ENCODE measurements around the gene PSAP.
"Not testable (repeated sequence)": the region's sequence is repeated elsewhere in the genome, so short reads cannot be mapped to it uniquely, and the experiment has no call there.

Gene PSAP

GRCh38 chr10:71873582-71874211 lies 22.6 kb upstream of the PSAP start:
- Histone ChIP-seq H3K27me3 (replicated peaks in 2 of 5; ENCODE audit: control insufficient read depth in 4 of 5, insufficient read depth in 5 of 5, low read length in 4 of 5) (no peaks in the 10 kb centered on the region), H3K9me3 (ENCODE audit: control extremely low read depth in 1 of 5, control insufficient read depth in 4 of 5, insufficient read depth in 2 of 5, low read depth in 1 of 5, low read length in 4 of 5) (no peaks in the 10 kb centered on the region), H3K4me3 (ENCODE audit: control insufficient read depth in 1 of 7, extremely low read depth in 1 of 7, insufficient read depth in 4 of 7, low read depth in 2 of 7, low read length in 6 of 7) (no peak overlapping the region), H3K27ac (ENCODE audit: insufficient read depth in 1 of 2, low read depth in 1 of 2, low read length in 2 of 2, poor library complexity in 1 of 2, severe bottlenecking in 2 of 2) (no peak overlapping the region), H3K36me3 (ENCODE audit: control insufficient read depth in 4 of 4, insufficient read depth in 4 of 4, low read length in 3 of 4) (no peaks in the 10 kb centered on the region), H3K4me1 (ENCODE audit: control extremely low read depth in 1 of 4, control insufficient read depth in 4 of 4, insufficient read depth in 4 of 4, low read length in 3 of 4) (peaks cover under 1 to 10% (median 8%) of the 10 kb centered on the region in 4 experiments)
- CTCF ChIA-PET, result no interaction called here
- DNase-seq, result no peak
- POLR2A ChIA-PET, result no interaction called here
- WGBS (ENCODE audit: insufficient coverage), result 96% methylated on average over 4 of the region's 7 CpGs

GRCh38 chr10:71869601-71870000 lies 18.6 kb upstream of the PSAP start:
- 94% methylated on average over 9 of the region's 32 CpGs for WGBS (ENCODE audit: insufficient coverage)
- DNase-seq; H3K4me3 ChIP-seq (ENCODE audit: control insufficient read depth in 1 of 7, extremely low read depth in 1 of 7, insufficient read depth in 4 of 7, low read depth in 2 of 7, low read length in 6 of 7); H3K27me3 ChIP-seq (replicated peaks in 2 of 5; ENCODE audit: control insufficient read depth in 4 of 5, insufficient read depth in 5 of 5, low read length in 4 of 5); H3K27ac ChIP-seq (ENCODE audit: insufficient read depth in 1 of 2, low read depth in 1 of 2, low read length in 2 of 2, poor library complexity in 1 of 2, severe bottlenecking in 2 of 2); H3K9me3 ChIP-seq (ENCODE audit: control extremely low read depth in 1 of 5, control insufficient read depth in 4 of 5, insufficient read depth in 2 of 5, low read depth in 1 of 5, low read length in 4 of 5); CTCF ChIA-PET; H3K36me3 ChIP-seq (ENCODE audit: control insufficient read depth in 4 of 4, insufficient read depth in 4 of 4, low read length in 3 of 4); POLR2A ChIA-PET: not testable (repeated sequence)
- H3K4me1 ChIP-seq (ENCODE audit: control extremely low read depth in 1 of 4, control insufficient read depth in 4 of 4, insufficient read depth in 4 of 4, low read length in 3 of 4), result peaks cover 0 to 16% (median 11%) of the 10 kb centered on the region in 4 experiments

GRCh38 chr10:71868192-71868697 lies 17.2 kb upstream of the PSAP start:
- peak; percentile 59 to 89 (median 84) for DNase-seq
- Histone ChIP-seq H3K4me1 (ENCODE audit: control extremely low read depth in 1 of 4, control insufficient read depth in 4 of 4, insufficient read depth in 4 of 4, low read length in 3 of 4) (peaks cover 0 to 16% (median 11%) of the 10 kb centered on the region in 4 experiments), H3K9me3 (ENCODE audit: control extremely low read depth in 1 of 5, control insufficient read depth in 4 of 5, insufficient read depth in 2 of 5, low read depth in 1 of 5, low read length in 4 of 5) (no peaks in the 10 kb centered on the region), H3K4me3 (ENCODE audit: control insufficient read depth in 1 of 7, extremely low read depth in 1 of 7, insufficient read depth in 4 of 7, low read depth in 2 of 7, low read length in 6 of 7) (no peak overlapping the region), H3K27ac (ENCODE audit: insufficient read depth in 1 of 2, low read depth in 1 of 2, low read length in 2 of 2, poor library complexity in 1 of 2, severe bottlenecking in 2 of 2) (no peak overlapping the region), H3K27me3 (replicated peaks in 2 of 5; ENCODE audit: control insufficient read depth in 4 of 5, insufficient read depth in 5 of 5, low read length in 4 of 5) (no peaks in the 10 kb centered on the region), H3K36me3 (ENCODE audit: control insufficient read depth in 4 of 4, insufficient read depth in 4 of 4, low read length in 3 of 4) (no peaks in the 10 kb centered on the region)
- POLR2A ChIA-PET, result no interaction called here
- CTCF ChIA-PET, result no interaction called here
- 20% methylated on average over 4 of the region's 5 CpGs for WGBS (ENCODE audit: insufficient coverage)

- Histone ChIP-seq H3K9me3 (ENCODE audit: control extremely low read depth in 1 of 5, control insufficient read depth in 4 of 5, insufficient read depth in 2 of 5, low read depth in 1 of 5, low read length in 4 of 5) (no peaks in the 10 kb centered on the region), H3K27ac (ENCODE audit: insufficient read depth in 1 of 2, low read depth in 1 of 2, low read length in 2 of 2, poor library complexity in 1 of 2, severe bottlenecking in 2 of 2) (no peak overlapping the region), H3K36me3 (ENCODE audit: control insufficient read depth in 4 of 4, insufficient read depth in 4 of 4, low read length in 3 of 4) (no peaks in the 10 kb centered on the region), H3K4me3 (ENCODE audit: control insufficient read depth in 1 of 7, extremely low read depth in 1 of 7, insufficient read depth in 4 of 7, low read depth in 2 of 7, low read length in 6 of 7) (no peak overlapping the region), H3K4me1 (ENCODE audit: control extremely low read depth in 1 of 4, control insufficient read depth in 4 of 4, insufficient read depth in 4 of 4, low read length in 3 of 4) (peaks cover under 1 to 22% (median 19%) of the 10 kb centered on the region in 4 experiments), H3K27me3 (replicated peaks in 2 of 5; ENCODE audit: control insufficient read depth in 4 of 5, insufficient read depth in 5 of 5, low read length in 4 of 5) (no peaks in the 10 kb centered on the region)
- 88% methylated on average over 5 of the region's 7 CpGs for WGBS (ENCODE audit: insufficient coverage)
- ChIA-PET CTCF (interaction anchor here (1.5 kb wide), 1 partner anchor 13 kb away, joined by 3 read pairs; no protein-coding TSS in a partner anchor), POLR2A (no interaction called here)
- no peak for DNase-seq
Observed at GRCh38 chr10:71865561-71866041, 14.6 kb upstream of the PSAP start.

GRCh38 chr10:71864911-71865361 lies 13.9 kb upstream of the PSAP start:
- H3K4me3 ChIP-seq (ENCODE audit: control insufficient read depth in 1 of 7, extremely low read depth in 1 of 7, insufficient read depth in 4 of 7, low read depth in 2 of 7, low read length in 6 of 7), result no peak overlapping the region
- H3K27ac ChIP-seq (ENCODE audit: insufficient read depth in 1 of 2, low read depth in 1 of 2, low read length in 2 of 2, poor library complexity in 1 of 2, severe bottlenecking in 2 of 2), result no peak overlapping the region
- no peaks in the 10 kb centered on the region for H3K9me3 ChIP-seq (ENCODE audit: control extremely low read depth in 1 of 5, control insufficient read depth in 4 of 5, insufficient read depth in 2 of 5, low read depth in 1 of 5, low read length in 4 of 5)
- no peaks in the 10 kb centered on the region for H3K36me3 ChIP-seq (ENCODE audit: control insufficient read depth in 4 of 4, insufficient read depth in 4 of 4, low read length in 3 of 4)
- no peaks in the 10 kb centered on the region for H3K27me3 ChIP-seq (replicated peaks in 2 of 5; ENCODE audit: control insufficient read depth in 4 of 5, insufficient read depth in 5 of 5, low read length in 4 of 5)
- WGBS (ENCODE audit: insufficient coverage), result 100% methylated on average over 1 of the region's 5 CpGs
- ChIA-PET POLR2A (no interaction called here), CTCF (interaction anchor here (1.5 kb wide), 1 partner anchor 14 kb away, joined by 3 read pairs; no protein-coding TSS in a partner anchor)
- H3K4me1 ChIP-seq (ENCODE audit: control extremely low read depth in 1 of 4, control insufficient read depth in 4 of 4, insufficient read depth in 4 of 4, low read length in 3 of 4), result peaks cover 2 to 29% (median 25%) of the 10 kb centered on the region in 4 experiments
- peak in 1 of 3 donors; percentile 40 for DNase-seq

GRCh38 chr10:71863203-71863602 lies 12.2 kb upstream of the PSAP start:
- peaks cover 2 to 33% (median 24%) of the 10 kb centered on the region in 4 experiments for H3K4me1 ChIP-seq (ENCODE audit: control extremely low read depth in 1 of 4, control insufficient read depth in 4 of 4, insufficient read depth in 4 of 4, low read length in 3 of 4)
- WGBS (ENCODE audit: insufficient coverage), result 94% methylated on average over 4 of the region's 6 CpGs
- no peak overlapping the region for H3K4me3 ChIP-seq (ENCODE audit: control insufficient read depth in 1 of 7, extremely low read depth in 1 of 7, insufficient read depth in 4 of 7, low read depth in 2 of 7, low read length in 6 of 7)
- H3K27me3 ChIP-seq (replicated peaks in 2 of 5; ENCODE audit: control insufficient read depth in 4 of 5, insufficient read depth in 5 of 5, low read length in 4 of 5), result no peaks in the 10 kb centered on the region
- H3K9me3 ChIP-seq (ENCODE audit: control extremely low read depth in 1 of 5, control insufficient read depth in 4 of 5, insufficient read depth in 2 of 5, low read depth in 1 of 5, low read length in 4 of 5), result no peaks in the 10 kb centered on the region
- no peaks in the 10 kb centered on the region for H3K36me3 ChIP-seq (ENCODE audit: control insufficient read depth in 4 of 4, insufficient read depth in 4 of 4, low read length in 3 of 4)
- ChIA-PET POLR2A (no interaction called here), CTCF (interaction anchor here (1.0 to 1.4 kb wide), 2 partner anchors 22 to 33 kb away, joined by 3 read pairs; no protein-coding TSS in a partner anchor)
- no peak overlapping the region for H3K27ac ChIP-seq (ENCODE audit: insufficient read depth in 1 of 2, low read depth in 1 of 2, low read length in 2 of 2, poor library complexity in 1 of 2, severe bottlenecking in 2 of 2)
- DNase-seq, result no peak

Measured in common myeloid progenitor, CD34-positive (primary cell).